IMR-90 (cell line): ENCODE data around the gene RASD2. TPM values are rescaled to one million over a fixed set of nuclear protein-coding genes. Genes with fewer than 3 reads are reported as not detected.

Source experiments
- ATAC-seq: fragments of 200-7000 bp; cut with Tn5 transposase; 2 replicates; pipeline ENCODE4 v1.9.1; 2020; ENCODE audit warnings: low read depth, mild to moderate bottlenecking, moderate library complexity
- BruUV-seq: library from RNA; stranded (reverse); fragments of 400-500 nt; replicated peaks from 2 replicates; lab custom pipeline; 2021; lab: Mats Ljungman, UMichigan
- CTCF ChIA-PET: fragments of 300-600 bp; formaldehyde crosslinking; extraction: SDS; loops from one replicate; lab custom pipeline; 2021; ENCODE audit warnings: antibody characterized with exemption; lab: Yijun Ruan, JAX
- POLR2A ChIA-PET: fragments of 300-600 bp; sonication (Branson Sonifier 250); formaldehyde crosslinking; loops from one replicate; lab custom pipeline; 2022; ENCODE audit warnings: antibody characterized with exemption; ENCODE audit not compliant: unreplicated experiment; lab: Charles Lee
- DNase-seq: peaks from one replicate; pipeline ENCODE4 v3.0.0; 2013
- H2AFZ ChIP-seq: replicated peaks from 2 replicates; pipeline ENCODE3; 2013; ENCODE audit warnings: low read length, mild to moderate bottlenecking; ENCODE audit not compliant: poor library complexity
- H2AK5ac ChIP-seq: 2 replicates; pipeline ENCODE4 v1.6.1; 2013; ENCODE audit warnings: low read depth, low read length, inconsistent platforms
- H2AK9ac ChIP-seq: replicated peaks from 2 replicates; pipeline ENCODE3; 2013; ENCODE audit warnings: mild to moderate bottlenecking, low read depth, low read length, moderate library complexity; ENCODE audit not compliant: poor library complexity
- H2BK120ac ChIP-seq: 2 replicates; pipeline ENCODE4 v1.6.1; 2013; ENCODE audit warnings: low read depth, low read length, inconsistent platforms
- H2BK15ac ChIP-seq: 3 replicates; pipeline ENCODE4 v1.6.1; 2013; ENCODE audit warnings: low read depth, low read length, inconsistent platforms
- H2BK20ac ChIP-seq: 2 replicates; pipeline ENCODE4 v1.6.1; 2013; ENCODE audit warnings: low read depth, mild to moderate bottlenecking, inconsistent platforms, low read length, moderate library complexity
- H2BK5ac ChIP-seq: 2 replicates; pipeline ENCODE4 v1.6.1; 2013; ENCODE audit warnings: mild to moderate bottlenecking, low read depth, low read length, inconsistent platforms; ENCODE audit not compliant: poor library complexity, severe bottlenecking
- H3K14ac ChIP-seq: replicated peaks from 2 replicates; pipeline ENCODE4 v1.6.1; 2013; ENCODE audit warnings: low read depth, low read length, inconsistent platforms
- H3K18ac ChIP-seq: 2 replicates; pipeline ENCODE4 v1.6.1; 2013; ENCODE audit warnings: low read depth, low read length, control low read depth
- H3K23ac ChIP-seq: 2 replicates; pipeline ENCODE4 v1.6.1; 2013; ENCODE audit warnings: low read depth, low read length, inconsistent platforms
- H3K27ac ChIP-seq: 2 replicates; pipeline ENCODE4 v1.5.1; 2013; ENCODE audit warnings: mild to moderate bottlenecking, control low read depth, low read length; ENCODE audit not compliant: insufficient read depth
- H3K27me3 ChIP-seq: 2 replicates; pipeline ENCODE4 v1.6.1; 2013; ENCODE audit warnings: low read length; ENCODE audit not compliant: control insufficient read depth, insufficient read depth
- H3K36me3 ChIP-seq: 2 replicates; pipeline ENCODE4 v1.6.1; 2013; ENCODE audit warnings: low read length, mixed read lengths; ENCODE audit not compliant: control insufficient read depth, insufficient read depth
- H3K4ac ChIP-seq: 2 replicates; pipeline ENCODE4 v1.6.1; 2013; ENCODE audit warnings: low read depth, low read length, inconsistent platforms
- H3K4me1 ChIP-seq: 2 replicates; pipeline ENCODE4 v1.6.1; 2013; ENCODE audit warnings: low read length, mixed read lengths; ENCODE audit not compliant: control insufficient read depth, insufficient read depth
- H3K4me2 ChIP-seq: 2 replicates; pipeline ENCODE4 v1.6.1; 2013; ENCODE audit warnings: low read depth, mild to moderate bottlenecking, control low read depth, low read length, moderate library complexity
- H3K4me3 ChIP-seq: 2 replicates; pipeline ENCODE4 v1.5.1; 2013; ENCODE audit warnings: low read depth, mild to moderate bottlenecking, control low read depth, low read length, moderate library complexity; ENCODE audit not compliant: insufficient read depth
- H3K56ac ChIP-seq: 2 replicates; pipeline ENCODE4 v1.6.1; 2013; ENCODE audit warnings: low read length, inconsistent platforms; ENCODE audit not compliant: insufficient read depth; ENCODE audit errors: extremely low read depth
- H3K79me1 ChIP-seq, 2 experiments: 2 replicates each; pipeline ENCODE4 v1.6.1; 2013; ENCODE audit warnings: low read length in 2 of 2, inconsistent platforms in 1 of 2, low read depth in 1 of 2
- H3K9ac ChIP-seq: 2 replicates; pipeline ENCODE4 v1.6.1; 2013; ENCODE audit warnings: low read depth, low read length, control low read depth
- H3K9me1 ChIP-seq: 2 replicates; pipeline ENCODE4 v1.6.1; 2013; ENCODE audit warnings: low read length, inconsistent platforms; ENCODE audit not compliant: insufficient read depth
- H3K9me3 ChIP-seq: 2 replicates; pipeline ENCODE4 v1.6.1; 2013; ENCODE audit warnings: low read length; ENCODE audit not compliant: control insufficient read depth, insufficient read depth
- H4K20me1 ChIP-seq: 2 replicates; pipeline ENCODE4 v1.6.1; 2013; ENCODE audit warnings: low read length, inconsistent platforms; ENCODE audit not compliant: insufficient read depth
- H4K5ac ChIP-seq: 2 replicates; pipeline ENCODE4 v1.6.1; 2013; ENCODE audit warnings: mild to moderate bottlenecking, low read depth, low read length, control low read depth
- H4K8ac ChIP-seq, 2 experiments: 2 replicates each; pipeline ENCODE4 v1.6.1; 2013; ENCODE audit warnings: low read depth in 2 of 2, low read length in 2 of 2, control low read depth in 1 of 2, inconsistent platforms in 1 of 2
- H4K91ac ChIP-seq: 2 replicates; pipeline ENCODE4 v1.6.1; 2013; ENCODE audit warnings: low read depth, low read length, inconsistent platforms; ENCODE audit not compliant: insufficient read depth
- MXI1 ChIP-seq: IDR thresholded peaks from 2 replicates; pipeline ENCODE4 v1.6.1; 2012; ENCODE audit warnings: low read depth, mild to moderate bottlenecking, low read length, moderate library complexity, borderline replicate concordance
- WGBS, 2 experiments: methylation state at CpG; one replicate each; pipeline versions ENCODE4 v1.1.5 to v1.1.7; 2013; ENCODE audit warnings: missing lambda C conversion rate in 2 of 2; ENCODE audit not compliant: insufficient read length in 1 of 2; ENCODE audit errors: extremely low coverage in 2 of 2; 5-methylcytosine and 5-hydroxymethylcytosine counted together
- dilution Hi-C: fragments of 300-500 bp; cut with HindIII; formaldehyde crosslinking; loops from one replicate; pipeline ENCODE4 v1.14.3; 2018; ENCODE audit warnings: low sequenced_read_pairs; ENCODE audit not compliant: unreplicated experiment
- in situ Hi-C: fragments of 300-500 bp; cut with MboI; formaldehyde crosslinking; loops from 3 replicates; pipeline ENCODE4 v1.14.3; 2019; ENCODE audit warnings: low sequenced_read_pairs, inconsistent platforms, mixed read lengths
- intact Hi-C: fragments of 100-400 bp; cut with micrococcal nuclease; formaldehyde crosslinking; loops from 2 replicates; pipeline ENCODE4 v1.10.0; 2022
- polyA plus RNA-seq, 3 experiments: library from polyadenylated mRNA; depleted of rRNA; stranded (reverse); fragments of >200 nt; gene quantifications; 2 replicates each; pipeline ENCODE4 v1.2.3, GENCODE V29; 2012; ENCODE audit warnings: low replicate concordance in 1 of 3
- total RNA-seq: library from RNA; depleted of rRNA; stranded (reverse); fragments of >200 nt; gene quantifications from 2 replicates; pipeline ENCODE4 v1.2.3, GENCODE V29; 2012

Gene RASD2
- total and polyA plus RNA-seq, 2 of the 4 experiments (the other 2 are of a cell fraction), result under 0.01 to 0.32 TPM

DNA sequence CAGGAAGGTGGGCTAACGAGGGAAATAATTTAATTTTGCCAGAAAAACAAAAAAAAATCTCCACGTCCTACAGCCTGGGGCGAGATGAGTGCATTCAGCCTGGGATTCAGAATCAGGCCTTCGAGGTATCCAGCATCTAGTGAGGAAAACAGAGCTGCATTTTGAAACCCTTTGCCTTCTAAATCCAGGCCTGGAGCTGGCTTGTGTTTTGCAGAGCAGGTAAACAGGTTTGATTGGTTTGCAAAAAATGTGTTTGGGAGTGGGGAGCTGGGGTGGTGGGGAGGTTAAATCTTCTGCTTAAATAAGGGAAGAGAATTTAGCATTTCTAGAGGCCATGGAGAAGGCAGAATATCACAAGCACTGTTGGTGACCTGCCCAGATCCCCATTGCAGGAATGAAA is 29.7 kb upstream of the RASD2 start:
- Histone ChIP-seq H3K79me1 (no peaks in the 10 kb centered on the region), H3K4ac (peak overlapping the region; percentile 46; the same call in 1 of the 2 replicates), H4K8ac (no peak overlapping the region), H3K9me1 (no peaks in the 10 kb centered on the region; the same call in 1 of the 2 replicates), H3K27me3 (no peaks in the 10 kb centered on the region), H3K23ac (no peak overlapping the region), H2BK15ac (no peak overlapping the region), H3K4me2 (no peak overlapping the region), H2BK5ac (no peak overlapping the region), H4K91ac (no peak overlapping the region), H3K9ac (no peak overlapping the region), H2AFZ (no peak overlapping the region), H3K36me3 (no peaks in the 10 kb centered on the region), H3K18ac (no peak overlapping the region), H3K27ac (no peak overlapping the region), H2AK5ac (0 out of 2 replicates have a peak overlapping the region, but pooled peaks have one; percentile 3), H2BK20ac (no peak overlapping the region; the same call in 1 of the 2 replicates), H3K14ac (no peak overlapping the region), H2BK120ac (no peak overlapping the region), H3K9me3 (no peaks in the 10 kb centered on the region), H3K4me3 (no peak overlapping the region), H4K5ac (no peak overlapping the region), H4K20me1 (no peaks in the 10 kb centered on the region), H2AK9ac (peak overlapping the region; percentile 3), H3K56ac (no peak overlapping the region), H3K4me1 (peaks cover 13% of the 10 kb centered on the region)
- DNase-seq (no peak), ATAC-seq (no peak)
- intact Hi-C loops (no loop called here), in situ Hi-C loops (no loop called here), dilution Hi-C loops (no loop called here)
- no TSS peak for BruUV-seq
- CTCF ChIA-PET, result interaction anchor here (0.6 kb wide), 2 partner anchors 39 to 857 kb away, joined by 3 read pairs; no protein-coding TSS in a partner anchor
- POLR2A ChIA-PET, result no interaction called here
- WGBS, 2 experiments, result 80% methylated on average over 1 of the region's 4 CpGs; no CpG with 5 or more reads in 1 of the 2 experiments
- TF ChIP-seq MXI1, result no peak
